ENCODE data around the gene SRPK2.

Gene SRPK2

DNA sequence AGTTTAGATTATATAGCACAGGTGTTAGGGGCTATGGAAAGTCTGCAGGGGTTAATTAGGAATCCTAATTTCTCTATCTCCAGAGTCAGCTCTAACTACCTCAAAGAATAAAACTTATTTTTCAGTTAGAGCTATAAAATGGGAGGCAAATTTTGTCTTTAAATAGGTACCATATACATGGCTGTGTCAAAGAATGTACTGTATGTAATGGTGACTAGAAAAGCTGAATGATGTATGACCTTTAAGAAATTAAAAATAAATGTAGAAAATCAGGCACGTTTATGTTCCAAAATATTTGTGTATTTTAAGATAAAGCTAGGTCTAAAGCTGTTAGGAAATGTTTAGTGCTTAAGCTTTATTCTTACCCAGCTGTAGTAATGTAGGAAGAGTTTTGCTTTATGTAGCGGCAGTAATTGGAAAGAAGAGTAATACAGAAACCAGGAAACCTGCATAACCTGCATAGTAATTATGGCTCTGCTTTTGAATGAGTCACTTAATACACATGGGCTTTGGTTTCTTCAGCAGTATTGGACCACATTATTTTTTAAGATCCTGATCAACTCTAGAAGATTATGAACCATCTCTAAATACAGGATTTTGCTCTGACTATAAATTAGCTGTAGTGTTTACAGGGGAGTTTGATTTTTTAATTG, 289.7 kb downstream of the SRPK2 start:
- TF ChIP-seq POLR2A (IDR thresholded peaks at IDR 0.05; ENCODE audit: extremely low read depth, insufficient read length) = no peak
- TF ChIP-seq, protein P1, sequence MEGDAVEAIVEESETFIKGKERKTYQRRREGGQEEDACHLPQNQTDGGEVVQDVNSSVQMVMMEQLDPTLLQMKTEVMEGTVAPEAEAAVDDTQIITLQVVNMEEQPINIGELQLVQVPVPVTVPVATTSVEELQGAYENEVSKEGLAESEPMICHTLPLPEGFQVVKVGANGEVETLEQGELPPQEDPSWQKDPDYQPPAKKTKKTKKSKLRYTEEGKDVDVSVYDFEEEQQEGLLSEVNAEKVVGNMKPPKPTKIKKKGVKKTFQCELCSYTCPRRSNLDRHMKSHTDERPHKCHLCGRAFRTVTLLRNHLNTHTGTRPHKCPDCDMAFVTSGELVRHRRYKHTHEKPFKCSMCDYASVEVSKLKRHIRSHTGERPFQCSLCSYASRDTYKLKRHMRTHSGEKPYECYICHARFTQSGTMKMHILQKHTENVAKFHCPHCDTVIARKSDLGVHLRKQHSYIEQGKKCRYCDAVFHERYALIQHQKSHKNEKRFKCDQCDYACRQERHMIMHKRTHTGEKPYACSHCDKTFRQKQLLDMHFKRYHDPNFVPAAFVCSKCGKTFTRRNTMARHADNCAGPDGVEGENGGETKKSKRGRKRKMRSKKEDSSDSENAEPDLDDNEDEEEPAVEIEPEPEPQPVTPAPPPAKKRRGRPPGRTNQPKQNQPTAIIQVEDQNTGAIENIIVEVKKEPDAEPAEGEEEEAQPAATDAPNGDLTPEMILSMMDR (IDR thresholded peaks at IDR 0.05; ENCODE audit: low read depth, low read length) = no peak
- TF ChIP-seq, protein P2, sequence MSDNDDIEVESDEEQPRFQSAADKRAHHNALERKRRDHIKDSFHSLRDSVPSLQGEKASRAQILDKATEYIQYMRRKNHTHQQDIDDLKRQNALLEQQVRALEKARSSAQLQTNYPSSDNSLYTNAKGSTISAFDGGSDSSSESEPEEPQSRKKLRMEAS (IDR thresholded peaks at IDR 0.05; ENCODE audit: low read depth, low read length) = no peak
- TF ChIP-seq MYC (IDR thresholded peaks at IDR 0.05; ENCODE audit: low read depth, low read length) = no peak
- no peak for DNase-seq (ENCODE audit: low read depth)
- no peak overlapping the region for H3K4me3 ChIP-seq (ENCODE audit: low read depth, low read length)

DNA sequence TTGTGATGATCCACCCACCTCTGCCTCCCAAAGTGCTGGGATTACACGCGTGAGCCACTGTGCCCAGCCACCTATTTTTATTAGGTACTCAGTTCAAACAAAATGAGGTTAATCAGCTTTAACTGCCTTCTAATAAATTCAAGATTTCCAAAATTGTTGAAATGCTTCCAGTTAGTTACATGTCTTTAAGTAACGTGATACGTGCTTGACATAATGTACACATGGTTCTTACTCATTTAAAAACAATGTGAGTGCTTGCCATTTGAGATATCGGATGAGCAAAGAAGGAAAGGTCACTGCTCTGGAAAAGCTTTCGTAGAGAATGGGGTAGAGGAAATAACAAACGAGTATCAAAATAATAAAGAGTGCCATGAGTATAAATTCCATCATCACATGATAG, 291.1 kb downstream of the SRPK2 start:
- TF ChIP-seq MYC (IDR thresholded peaks at IDR 0.05; ENCODE audit: low read depth, low read length) (no peak), POLR2A (IDR thresholded peaks at IDR 0.05; ENCODE audit: extremely low read depth, insufficient read length) (no peak)
- TF ChIP-seq, protein P1 (IDR thresholded peaks at IDR 0.05; ENCODE audit: low read depth, low read length) = no peak
- TF ChIP-seq, protein P2 (IDR thresholded peaks at IDR 0.05; ENCODE audit: low read depth, low read length) = no peak
- DNase-seq (ENCODE audit: low read depth) = no peak
- H3K4me3 ChIP-seq (ENCODE audit: low read depth, low read length) = no peak overlapping the region

DNA sequence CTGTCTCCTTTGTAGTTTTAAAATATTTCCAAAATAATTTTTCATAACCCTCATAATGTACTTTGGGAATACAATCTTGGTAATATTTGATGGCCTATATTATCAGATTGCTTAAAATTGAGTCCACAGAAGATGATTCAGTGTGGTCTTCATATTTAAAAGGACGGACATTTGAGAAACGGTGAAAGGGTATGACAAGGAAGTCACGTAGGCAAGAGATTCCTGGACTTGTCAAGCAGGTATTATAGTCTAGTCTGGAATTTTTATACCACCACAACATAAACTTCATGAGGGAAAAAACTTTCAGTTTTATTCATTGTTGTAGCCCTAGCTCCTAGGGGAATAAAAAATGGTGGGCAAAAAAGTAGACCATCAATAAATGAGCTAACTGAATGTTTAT, 292.4 kb downstream of the SRPK2 start:
- H3K4me3 ChIP-seq (ENCODE audit: low read depth, low read length) = no peak overlapping the region
- TF ChIP-seq, protein P1 (IDR thresholded peaks at IDR 0.05; ENCODE audit: low read depth, low read length) = no peak
- TF ChIP-seq MYC (IDR thresholded peaks at IDR 0.05; ENCODE audit: low read depth, low read length) (no peak), POLR2A (IDR thresholded peaks at IDR 0.05; ENCODE audit: extremely low read depth, insufficient read length) (no peak)
- TF ChIP-seq, protein P2 (IDR thresholded peaks at IDR 0.05; ENCODE audit: low read depth, low read length) = no peak
- DNase-seq (ENCODE audit: low read depth) = no peak

DNA sequence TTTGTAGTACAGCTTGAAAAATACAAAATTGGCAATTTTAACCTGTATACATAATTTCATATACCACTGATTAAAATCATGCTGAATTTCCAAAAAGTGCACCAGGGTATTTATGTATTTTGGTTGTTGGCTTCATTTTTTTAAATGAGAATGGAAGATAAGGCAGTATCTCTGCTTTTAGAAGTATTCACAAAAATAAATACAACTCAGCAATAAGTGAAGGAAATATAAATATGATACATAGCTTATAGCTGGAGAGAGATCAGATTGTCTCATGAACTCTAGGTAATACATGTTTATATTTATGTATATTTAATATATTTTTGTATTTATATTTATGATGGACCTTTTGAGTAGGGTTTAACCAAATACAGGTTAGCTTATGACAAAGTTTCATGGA, 293.8 kb downstream of the SRPK2 start:
- H3K4me3 ChIP-seq (ENCODE audit: low read depth, low read length) = no peak overlapping the region
- TF ChIP-seq, protein P1 (IDR thresholded peaks at IDR 0.05; ENCODE audit: low read depth, low read length) = no peak
- TF ChIP-seq, protein P2 (IDR thresholded peaks at IDR 0.05; ENCODE audit: low read depth, low read length) = no peak
- TF ChIP-seq MYC (IDR thresholded peaks at IDR 0.05; ENCODE audit: low read depth, low read length) = no peak
- TF ChIP-seq POLR2A (IDR thresholded peaks at IDR 0.05; ENCODE audit: extremely low read depth, insufficient read length) = no peak
- DNase-seq (ENCODE audit: low read depth) = no peak

DNA sequence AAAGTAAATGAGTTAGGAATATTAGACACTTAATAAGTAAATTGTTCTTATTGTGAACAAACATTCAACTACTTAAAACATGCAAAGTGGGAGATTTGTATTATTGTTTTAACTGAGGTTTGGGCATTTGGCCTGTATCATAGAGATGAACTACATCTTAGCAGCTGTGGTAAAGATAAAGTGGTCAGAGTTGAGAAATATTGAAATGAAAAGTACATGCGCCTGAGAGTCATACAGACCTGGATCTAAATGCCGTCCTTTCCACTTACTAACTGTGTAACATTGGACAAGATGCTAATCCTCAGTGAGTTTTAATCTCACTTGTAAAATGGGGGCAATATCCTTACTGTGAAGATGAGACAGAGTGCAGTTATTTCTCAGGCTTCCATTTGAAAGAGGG, 300.3 kb downstream of the SRPK2 start:
- TF ChIP-seq MYC (IDR thresholded peaks at IDR 0.05; ENCODE audit: low read depth, low read length) (no peak), POLR2A (IDR thresholded peaks at IDR 0.05; ENCODE audit: extremely low read depth, insufficient read length) (no peak)
- TF ChIP-seq, protein P2 (IDR thresholded peaks at IDR 0.05; ENCODE audit: low read depth, low read length) = no peak
- TF ChIP-seq, protein P1 (IDR thresholded peaks at IDR 0.05; ENCODE audit: low read depth, low read length) = no peak
- no peak overlapping the region for H3K4me3 ChIP-seq (ENCODE audit: low read depth, low read length)
- no peak for DNase-seq (ENCODE audit: low read depth)

All from NB4 (cell line).